CD4-positive, alpha-beta T cell treated with Interleukin-21 for 1 hour (primary cell): ENCODE data around the gene TTYH1.

Experiments used
- DNase-seq: peaks from one replicate; pipeline ENCODE4 v3.0.0-alpha.2; 2020

Gene TTYH1

GRCh38 chr19:54484451-54484850 is 69.2 kb downstream of the TTYH1 start:
- no peak for DNase-seq

- DNase-seq = no peak
Measured at GRCh38 chr19:54485851-54486250, 70.6 kb downstream of the TTYH1 start.
